Astrocyte of the spinal cord (primary cell): ENCODE measurements around the gene RCBTB1.
"Not testable (repeated sequence)": the region's sequence is repeated elsewhere in the genome, so short reads cannot be mapped to it uniquely, and the experiment has no call there.

ENCODE experiments used
- DNase-seq: peaks from one replicate; pipeline ENCODE4 v3.0.0; 2011; ENCODE audit warnings: low read depth, low spot score
- H3K4me3 ChIP-seq: 2 replicates; pipeline ENCODE4 v1.5.1; 2011; ENCODE audit warnings: low read depth, mild to moderate bottlenecking, low read length, moderate library complexity
- CTCF ChIP-seq: IDR thresholded peaks from 2 replicates; pipeline ENCODE4 v1.5.1; 2012; ENCODE audit warnings: low read depth, mild to moderate bottlenecking, low read length, inconsistent platforms
- in situ Hi-C: cut with HindIII; loops from 2 replicates; pipeline ENCODE4 v1.10.0; 2017; ENCODE audit warnings: low sequenced_read_pairs

The RCBTB1 gene

GRCh38 chr13:49615836-49616675 is 30.7 kb upstream of the RCBTB1 start:
- no peak for TF ChIP-seq CTCF
- H3K4me3 ChIP-seq, result no peak overlapping the region
- in situ Hi-C loops, result no loop called here
- DNase-seq, result no peak

GRCh38 chr13:49612042-49612441 is 26.7 kb upstream of the RCBTB1 start:
- DNase-seq, H3K4me3 ChIP-seq, in situ Hi-C loops: not testable (repeated sequence)

- in situ Hi-C loops, result no loop called here
- TF ChIP-seq CTCF, result no peak
- DNase-seq, result no peak
- no peak overlapping the region for H3K4me3 ChIP-seq
These were observed 24.8 kb upstream of the RCBTB1 start for GRCh38 chr13:49610176-49610575.

- no peak for TF ChIP-seq CTCF
- DNase-seq, result no peak
- in situ Hi-C loops, result no loop called here
- no peak overlapping the region for H3K4me3 ChIP-seq
These were observed 23.4 kb upstream of the RCBTB1 start for GRCh38 chr13:49608651-49609331.

GRCh38 chr13:49607761-49608160 is 22.4 kb upstream of the RCBTB1 start:
- DNase-seq, result no peak
- TF ChIP-seq CTCF, result no peak
- H3K4me3 ChIP-seq, result no peak overlapping the region
- in situ Hi-C loops, result no loop called here

GRCh38 chr13:49606747-49607648 is 21.6 kb upstream of the RCBTB1 start:
- in situ Hi-C loops, result no loop called here
- H3K4me3 ChIP-seq, result peak overlapping the region; percentile 35
- TF ChIP-seq CTCF, result peak; percentile 82

More at GRCh38 chr13:49606747-49607648, 21.6 kb upstream of the RCBTB1 start:
- DNase-seq, result peak; percentile 91
